CD14-positive monocyte (primary cell): ENCODE data around the gene LCAT. TPM values are rescaled to one million over a fixed set of nuclear protein-coding genes. Genes with fewer than 3 reads are reported as not detected.

Experiments used
- DNase-seq, 3 donors: peaks; one replicate each; pipeline ENCODE4 v3.0.0-alpha.2; 2011 to 2022
- H2AFZ ChIP-seq: 2 replicates; pipeline ENCODE4 v1.6.0; 2012; ENCODE audit warnings: mild to moderate bottlenecking, low read depth, low read length, inconsistent platforms; ENCODE audit not compliant: insufficient read depth, poor library complexity, severe bottlenecking
- H3K27ac ChIP-seq, 2 donors: 1 replicate in 1 of 2; 2 replicates in 1 of 2; pipeline ENCODE4 v1.5.1; 2012 to 2013; ENCODE audit warnings: low read length in 2 of 2, control low read depth in 1 of 2, inconsistent platforms in 1 of 2, low read depth in 1 of 2, mild to moderate bottlenecking in 1 of 2
- H3K27me3 ChIP-seq, 2 donors: one replicate each; pipeline versions ENCODE4 v1.6.0 to v1.6.1; 2011 to 2013; ENCODE audit warnings: low read length in 2 of 2; ENCODE audit not compliant: control insufficient read depth in 2 of 2, insufficient read depth in 2 of 2
- H3K36me3 ChIP-seq, 2 donors: replicated peaks in 1 of 2; 1 replicate in 1 of 2; 2 replicates in 1 of 2; pipeline versions ENCODE4 v1.5.1 to v1.6.1; 2012 to 2013; ENCODE audit warnings: low read length in 2 of 2, control low read depth in 1 of 2, inconsistent platforms in 1 of 2, mild to moderate bottlenecking in 1 of 2; ENCODE audit not compliant: insufficient read depth in 2 of 2, control insufficient read depth in 1 of 2
- H3K4me1 ChIP-seq, 2 donors: 1 replicate in 1 of 2; 2 replicates in 1 of 2; pipeline versions ENCODE4 v1.5.1 to v1.6.1; 2012 to 2013; ENCODE audit warnings: low read length in 2 of 2, control low read depth in 1 of 2, inconsistent platforms in 1 of 2, mild to moderate bottlenecking in 1 of 2, moderate library complexity in 1 of 2; ENCODE audit not compliant: insufficient read depth in 2 of 2, control insufficient read depth in 1 of 2
- H3K4me2 ChIP-seq: replicated peaks from 2 replicates; pipeline ENCODE3; 2012; ENCODE audit warnings: low read length, moderate library complexity, mild to moderate bottlenecking; ENCODE audit not compliant: poor library complexity, severe bottlenecking; ENCODE audit errors: extremely low read depth
- H3K4me3 ChIP-seq, 3 experiments: fragments of 200-600 bp in 1 of 3; sonication (generic) in 1 of 3; replicated peaks in 1 of 3; 1 replicate in 2 of 3; 2 replicates in 1 of 3; pipeline ENCODE4 v1.5.1; 2011 to 2013; ENCODE audit warnings: low read length in 3 of 3, mild to moderate bottlenecking in 3 of 3, control low read depth in 2 of 3, low read depth in 2 of 3, inconsistent platforms in 1 of 3, moderate library complexity in 1 of 3
- H3K79me2 ChIP-seq: 2 replicates; pipeline ENCODE4 v1.6.0; 2012; ENCODE audit warnings: mild to moderate bottlenecking, control low read depth, inconsistent platforms, low read length, moderate library complexity; ENCODE audit not compliant: insufficient read depth
- H3K9ac ChIP-seq: 2 replicates; pipeline ENCODE4 v1.6.0; 2017; ENCODE audit warnings: low read length, mild to moderate bottlenecking; ENCODE audit not compliant: insufficient read depth, poor library complexity, severe bottlenecking
- H3K9me3 ChIP-seq, 2 donors: replicated peaks in 1 of 2; 1 replicate in 1 of 2; 2 replicates in 1 of 2; pipeline versions ENCODE4 v1.5.1 to v1.6.1; 2012 to 2013; ENCODE audit warnings: low read length in 2 of 2, control low read depth in 1 of 2; ENCODE audit not compliant: control insufficient read depth in 1 of 2, insufficient read depth in 1 of 2
- H4K20me1 ChIP-seq: 2 replicates; pipeline ENCODE4 v1.6.0; 2012; ENCODE audit warnings: mild to moderate bottlenecking, low read length, control low read depth, moderate library complexity; ENCODE audit not compliant: insufficient read depth
- H3K27ac Mint-ChIP-seq, 7 donors: one replicate each; pipeline ENCODE4 v1.8.0; 2020; ENCODE audit warnings: mild to moderate bottlenecking in 7 of 7, mixed read lengths in 7 of 7, moderate library complexity in 6 of 7, inconsistent platforms in 2 of 7
- H3K27me3 Mint-ChIP-seq, 3 donors: one replicate each; pipeline ENCODE4 v1.8.0; 2021 to 2022; ENCODE audit warnings: low read depth in 3 of 3, mild to moderate bottlenecking in 3 of 3, mixed read lengths in 3 of 3, moderate library complexity in 3 of 3, inconsistent platforms in 1 of 3
- H3K36me3 Mint-ChIP-seq, 2 donors: one replicate each; pipeline ENCODE4 v1.8.0; 2020; ENCODE audit warnings: mixed read lengths in 2 of 2, inconsistent platforms in 1 of 2, mild to moderate bottlenecking in 1 of 2
- H3K4me1 Mint-ChIP-seq: one replicate; pipeline ENCODE4 v1.8.0; 2020; ENCODE audit warnings: mild to moderate bottlenecking, mixed read lengths
- H3K4me3 Mint-ChIP-seq, 2 donors: one replicate each; pipeline ENCODE4 v1.8.0; 2020; ENCODE audit warnings: mild to moderate bottlenecking in 2 of 2, mixed read lengths in 2 of 2, moderate library complexity in 1 of 2
- H3K9me3 Mint-ChIP-seq, 7 donors: one replicate each; pipeline ENCODE4 v1.8.0; 2020 to 2022; ENCODE audit warnings: mixed read lengths in 7 of 7, mild to moderate bottlenecking in 6 of 7, moderate library complexity in 6 of 7, inconsistent platforms in 2 of 7
- CTCF ChIP-seq: fragments of 200-600 bp; IDR thresholded peaks from one replicate; pipeline ENCODE4 v1.8.0; 2022; ENCODE audit warnings: antibody characterized with exemption, mild to moderate bottlenecking
- WGBS: methylation state at CpG from one replicate; pipeline ENCODE4 v1.1.5; 2013; ENCODE audit warnings: missing lambda C conversion rate; ENCODE audit not compliant: insufficient coverage; 5-methylcytosine and 5-hydroxymethylcytosine counted together
- intact Hi-C, 2 donors: fragments of 100-400 bp; cut with micrococcal nuclease; formaldehyde crosslinking; loops; one replicate each; pipeline versions ENCODE4 v1.15.0 to v1.15.1; 2023
- polyA plus RNA-seq, 3 donors: library from polyadenylated mRNA; depleted of rRNA in 1 of 3; unstranded in 2 of 3; stranded (reverse) in 1 of 3; fragments of 300-500 nt in 2 of 3; fragments of >200 nt in 1 of 3; fragmentation: Illumina TruSeq in 2 of 3; gene quantifications; 1 replicate in 2 of 3; 2 replicates in 1 of 3; pipeline ENCODE4 v1.2.3, GENCODE V29; 2012 to 2021

Gene LCAT
- polyA plus RNA-seq, 3 donors, result 0.17 to 16.2 TPM; not detected in 1

- Mint-ChIP-seq H3K27me3 (peaks cover 0 to 3% (median 2%) of the 10 kb centered on the region in 3 donors), H3K4me1 (no peaks in the 10 kb centered on the region), H3K9me3 (no peaks in the 10 kb centered on the region), H3K4me3 (no peak overlapping the region), H3K27ac (no peak overlapping the region), H3K36me3 (peaks cover 49 to 82% of the 10 kb centered on the region in 2 donors)
- DNase-seq, result no peak
- H3K4me1 ChIP-seq, result peaks cover 0 to under 1% of the 10 kb centered on the region in 2 donors
- H3K79me2 ChIP-seq, result no peaks in the 10 kb centered on the region
- no peak for TF ChIP-seq CTCF
- H3K9ac ChIP-seq, result no peak overlapping the region
- no peaks in the 10 kb centered on the region for H3K9me3 ChIP-seq
- H3K4me3 ChIP-seq, result no peak overlapping the region
- H3K27ac ChIP-seq, result no peak overlapping the region
- no peak overlapping the region for H3K4me2 ChIP-seq
- no peaks in the 10 kb centered on the region for H3K27me3 ChIP-seq
- H2AFZ ChIP-seq, result no peak overlapping the region
- peaks cover 77 to 78% of the 10 kb centered on the region in 2 donors for H3K36me3 ChIP-seq
- peaks cover 7% of the 10 kb centered on the region for H4K20me1 ChIP-seq
- WGBS, result 91% methylated on average over 16 of the region's 24 CpGs
- intact Hi-C loops, result no loop called here
Measured at GRCh38 chr16:67945392-67945933, 1.5 kb upstream of the LCAT start.

DNA sequence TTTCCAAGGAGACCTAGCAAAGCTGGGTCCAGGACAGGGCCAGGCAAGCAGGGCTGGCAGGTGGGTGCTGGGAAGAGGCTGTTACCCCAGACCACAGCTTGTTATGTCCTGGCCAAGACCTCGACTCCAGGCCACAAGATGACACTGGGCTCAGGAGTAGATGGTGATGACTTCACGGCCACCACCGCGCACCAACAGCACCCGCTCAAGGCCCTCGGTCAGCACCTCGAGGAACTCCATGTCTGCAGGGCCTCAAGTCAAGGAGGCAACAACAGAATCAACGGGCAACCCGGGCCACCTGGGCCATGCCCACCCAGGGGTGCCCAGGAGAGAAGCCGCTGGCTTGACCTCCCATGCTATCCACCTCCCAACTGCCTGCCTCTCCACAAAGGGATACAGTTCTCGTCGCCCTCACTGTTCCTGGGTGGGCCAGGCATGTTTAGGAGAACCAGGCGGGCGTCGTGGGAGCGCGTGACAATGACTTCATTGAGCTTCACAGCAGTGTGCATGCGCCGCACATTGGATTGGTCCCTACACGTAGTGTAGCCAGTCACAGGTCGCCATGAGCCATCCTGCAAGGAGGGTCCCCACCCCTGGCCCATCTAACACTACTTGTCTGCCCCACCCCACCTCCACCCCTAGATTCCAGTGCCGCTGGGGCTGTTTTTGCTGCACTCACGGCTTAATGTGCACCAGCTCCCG lies 921 bp upstream of the LCAT start:
- intact Hi-C loops, result no loop called here
- WGBS, result 97% methylated on average over 21 of the region's 24 CpGs
- peaks cover 6 to 7% of the 10 kb centered on the region in 2 donors for H3K4me1 ChIP-seq
- no peak overlapping the region for H3K4me3 ChIP-seq
- no peaks in the 10 kb centered on the region for H3K27me3 ChIP-seq
- Mint-ChIP-seq H3K4me1 (peaks cover 6% of the 10 kb centered on the region), H3K36me3 (peaks cover 43 to 79% of the 10 kb centered on the region in 2 donors), H3K9me3 (no peaks in the 10 kb centered on the region), H3K4me3 (no peak overlapping the region), H3K27ac (peak overlapping the region in 1 of 7 donors; percentile 14), H3K27me3 (peaks cover 0 to 3% (median 2%) of the 10 kb centered on the region in 3 donors)
- H3K9ac ChIP-seq, result no peak overlapping the region
- no peaks in the 10 kb centered on the region for H3K9me3 ChIP-seq
- H3K27ac ChIP-seq, result no peak overlapping the region
- H3K4me2 ChIP-seq, result no peak overlapping the region
- H4K20me1 ChIP-seq, result peaks cover 10% of the 10 kb centered on the region
- H3K79me2 ChIP-seq, result no peaks in the 10 kb centered on the region
- H3K36me3 ChIP-seq, result peaks cover 72 to 74% of the 10 kb centered on the region in 2 donors
- no peak for DNase-seq
- H2AFZ ChIP-seq, result no peak overlapping the region
- TF ChIP-seq CTCF, result no peak
